SIG-M5 (cell line): ENCODE measurements around the gene BTBD7.
A peak's percentile ranks its signal among the peaks of the same experiment; 100 is the strongest.
"Not testable (repeated sequence)": the region's sequence is repeated elsewhere in the genome, so short reads cannot be mapped to it uniquely, and the experiment has no call there.

ENCODE experiments used
- DNase-seq: peaks from one replicate; lab custom pipeline; 2025; lab: John Stamatoyannopoulos, UW

BTBD7 gene, protein sequence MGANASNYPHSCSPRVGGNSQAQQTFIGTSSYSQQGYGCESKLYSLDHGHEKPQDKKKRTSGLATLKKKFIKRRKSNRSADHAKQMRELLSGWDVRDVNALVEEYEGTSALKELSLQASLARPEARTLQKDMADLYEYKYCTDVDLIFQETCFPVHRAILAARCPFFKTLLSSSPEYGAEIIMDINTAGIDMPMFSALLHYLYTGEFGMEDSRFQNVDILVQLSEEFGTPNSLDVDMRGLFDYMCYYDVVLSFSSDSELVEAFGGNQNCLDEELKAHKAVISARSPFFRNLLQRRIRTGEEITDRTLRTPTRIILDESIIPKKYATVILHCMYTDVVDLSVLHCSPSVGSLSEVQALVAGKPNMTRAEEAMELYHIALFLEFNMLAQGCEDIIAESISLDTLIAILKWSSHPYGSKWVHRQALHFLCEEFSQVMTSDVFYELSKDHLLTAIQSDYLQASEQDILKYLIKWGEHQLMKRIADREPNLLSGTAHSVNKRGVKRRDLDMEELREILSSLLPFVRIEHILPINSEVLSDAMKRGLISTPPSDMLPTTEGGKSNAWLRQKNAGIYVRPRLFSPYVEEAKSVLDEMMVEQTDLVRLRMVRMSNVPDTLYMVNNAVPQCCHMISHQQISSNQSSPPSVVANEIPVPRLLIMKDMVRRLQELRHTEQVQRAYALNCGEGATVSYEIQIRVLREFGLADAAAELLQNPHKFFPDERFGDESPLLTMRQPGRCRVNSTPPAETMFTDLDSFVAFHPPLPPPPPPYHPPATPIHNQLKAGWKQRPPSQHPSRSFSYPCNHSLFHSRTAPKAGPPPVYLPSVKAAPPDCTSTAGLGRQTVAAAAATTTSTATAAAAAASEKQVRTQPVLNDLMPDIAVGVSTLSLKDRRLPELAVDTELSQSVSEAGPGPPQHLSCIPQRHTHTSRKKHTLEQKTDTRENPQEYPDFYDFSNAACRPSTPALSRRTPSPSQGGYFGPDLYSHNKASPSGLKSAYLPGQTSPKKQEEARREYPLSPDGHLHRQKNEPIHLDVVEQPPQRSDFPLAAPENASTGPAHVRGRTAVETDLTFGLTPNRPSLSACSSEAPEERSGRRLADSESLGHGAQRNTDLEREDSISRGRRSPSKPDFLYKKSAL

DNA sequence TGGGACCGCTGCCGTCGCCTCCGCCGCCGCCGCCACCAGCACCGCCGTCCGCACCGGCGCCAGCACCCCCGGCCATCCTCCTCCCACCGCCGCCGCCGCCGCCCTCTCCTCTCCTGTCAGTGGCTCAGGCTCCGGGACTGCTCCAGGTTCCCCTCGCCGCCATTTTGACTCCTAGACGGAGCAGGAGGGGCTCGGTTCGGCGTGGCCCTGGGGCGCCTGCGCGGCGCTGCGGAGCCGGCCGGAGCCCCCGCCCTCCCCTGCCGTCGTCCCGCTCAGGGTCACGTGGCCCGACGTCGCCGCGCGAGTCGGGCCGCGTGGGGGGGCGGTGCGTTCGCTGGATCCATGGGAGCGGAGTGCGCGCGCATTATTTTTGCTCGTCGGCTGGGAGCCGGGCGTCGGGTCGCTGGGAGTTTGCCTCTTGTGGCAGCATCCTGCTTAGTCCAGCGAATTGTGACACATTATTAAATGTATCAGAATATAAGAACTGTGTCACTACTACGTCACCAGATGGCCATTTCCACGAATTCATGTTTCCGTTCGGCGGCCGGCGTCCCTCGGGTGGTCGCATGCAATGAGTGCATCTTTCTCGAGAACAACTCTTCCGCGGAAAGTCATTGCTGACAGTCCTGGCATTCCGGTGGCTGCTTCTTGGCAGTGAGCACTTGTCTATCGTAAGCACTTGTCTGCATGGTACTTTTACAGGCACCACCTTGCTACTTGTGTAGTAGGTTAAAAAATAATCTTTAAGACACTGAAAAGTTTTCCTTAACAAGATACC lies at the start of gene BTBD7:
TSS of gene BTBD7 (minus strand) at position 184 of the 778 bp plus-strand sequence. CDS start 36,985 bp downstream, outside the sequence.
- peak; percentile 81 for DNase-seq

- DNase-seq, result no peak
Observed at GRCh38 chr14:93381644-93382043, 48.8 kb upstream of the BTBD7 start.

DNA sequence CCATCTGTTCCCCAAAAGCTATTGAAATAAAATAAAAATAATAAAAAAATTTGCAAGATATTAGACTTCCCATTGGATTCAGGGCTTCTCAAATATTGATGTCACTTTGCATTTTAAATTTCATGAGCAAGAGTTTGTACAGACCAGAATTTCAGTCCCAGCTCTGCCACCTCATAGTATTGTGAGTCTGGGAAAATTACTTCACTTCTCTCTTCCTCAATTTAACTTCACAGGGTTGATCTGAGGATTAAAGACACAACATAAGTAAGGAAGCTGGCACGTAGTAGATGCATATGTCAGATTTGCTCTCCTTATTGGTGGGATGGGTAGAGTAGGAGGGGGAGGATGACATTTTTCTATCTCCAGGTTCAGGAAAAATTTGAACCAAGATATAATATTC lies 47.0 kb upstream of the BTBD7 start:
- no peak for DNase-seq

- peak; percentile 29 for DNase-seq
Observed at GRCh38 chr14:93375673-93376156, 42.9 kb upstream of the BTBD7 start.

- peak; percentile 45 for DNase-seq
Observed at GRCh38 chr14:93369713-93370266, 37.0 kb upstream of the BTBD7 start.

GRCh38 chr14:93368996-93369712 lies 36.3 kb upstream of the BTBD7 start:
- no peak for DNase-seq

GRCh38 chr14:93354873-93355272 lies 22.0 kb upstream of the BTBD7 start:
- not testable (repeated sequence) for DNase-seq

DNA sequence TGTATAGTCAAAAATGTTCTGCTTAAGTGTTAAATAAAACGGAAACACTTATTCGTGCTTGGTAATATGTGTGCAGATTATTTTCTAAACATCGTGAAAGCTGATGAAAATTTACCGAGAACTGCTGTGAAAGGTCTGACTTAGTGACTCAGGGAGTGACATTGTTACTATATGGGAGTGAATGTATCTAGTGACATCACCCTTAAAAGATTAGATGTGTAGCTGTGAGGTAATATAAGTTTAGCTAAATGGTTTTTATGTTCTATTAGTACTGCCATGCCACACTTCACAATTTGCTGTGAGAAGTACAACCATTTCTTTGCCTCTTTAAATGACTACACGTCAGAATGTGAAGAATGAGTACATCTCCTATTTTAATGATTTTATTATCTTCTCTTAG lies 15.5 kb upstream of the BTBD7 start:
- DNase-seq, result no peak

DNA sequence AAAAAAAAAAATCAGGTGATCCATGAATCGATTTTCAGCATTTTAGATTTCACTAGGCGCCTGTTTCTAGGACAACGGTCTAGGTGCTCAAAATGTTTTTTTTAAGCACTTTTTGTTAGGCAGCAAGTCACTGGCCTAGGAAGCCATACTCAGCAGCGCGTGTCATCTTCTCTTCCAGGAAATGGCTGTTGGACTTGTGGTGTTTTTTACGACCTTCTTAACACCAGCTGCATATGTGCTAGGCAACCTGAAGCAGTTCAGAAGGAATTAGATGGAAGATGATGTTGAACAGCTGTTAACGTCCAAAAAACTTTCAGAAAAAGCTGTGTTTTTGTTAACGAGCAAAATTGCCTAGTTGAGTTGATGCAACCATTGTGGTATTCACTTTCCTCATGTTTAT lies 15.0 kb upstream of the BTBD7 start:
- no peak for DNase-seq

GRCh38 chr14:93346926-93347721 lies 14.3 kb upstream of the BTBD7 start, which contains the start of gene COX8C:
Gene COX8C (plus strand): TSS chr14:93347182. CDS start chr14:93347269, 87 bp downstream.
- no peak for DNase-seq

DNA sequence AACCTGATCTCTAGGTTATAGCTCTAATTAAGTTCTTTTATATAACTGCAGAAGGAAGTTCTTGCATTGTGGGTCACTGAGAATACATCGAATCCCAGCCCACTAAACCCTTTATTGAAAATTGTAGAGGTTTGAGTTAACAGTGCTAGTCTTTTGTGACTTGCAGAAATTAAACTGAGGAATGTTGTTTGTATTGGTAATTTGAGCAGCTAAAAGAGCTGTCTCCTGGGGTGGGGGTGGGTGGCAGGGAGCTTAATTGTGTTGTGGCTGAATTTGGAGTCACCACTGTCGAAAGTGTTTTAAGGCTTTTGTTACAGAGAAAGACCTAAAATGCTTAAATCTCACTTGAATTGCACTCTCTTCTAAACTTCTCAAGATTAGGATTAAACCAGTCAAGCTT lies 11.0 kb upstream of the BTBD7 start:
- DNase-seq, result no peak

DNA sequence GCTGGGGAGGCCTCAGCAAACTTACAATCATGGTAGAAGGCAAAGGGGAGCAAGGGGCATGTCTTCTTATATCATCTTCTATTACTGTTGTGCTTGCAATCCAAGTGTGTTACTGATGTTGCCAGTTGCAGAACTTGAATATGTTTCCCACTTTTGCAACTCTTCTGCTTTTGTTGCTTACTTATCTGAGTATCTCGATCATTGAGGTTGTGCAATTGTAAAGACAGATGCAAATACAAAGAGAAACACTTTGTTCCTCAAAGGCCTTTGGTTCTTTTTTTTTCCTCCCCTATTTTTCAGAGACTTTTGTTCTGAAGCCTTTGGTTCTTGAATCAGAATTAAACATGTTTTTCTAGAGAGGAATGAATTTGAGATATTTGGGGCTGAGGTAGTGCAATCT lies 10.4 kb upstream of the BTBD7 start:
- DNase-seq, result peak; percentile 58

DNA sequence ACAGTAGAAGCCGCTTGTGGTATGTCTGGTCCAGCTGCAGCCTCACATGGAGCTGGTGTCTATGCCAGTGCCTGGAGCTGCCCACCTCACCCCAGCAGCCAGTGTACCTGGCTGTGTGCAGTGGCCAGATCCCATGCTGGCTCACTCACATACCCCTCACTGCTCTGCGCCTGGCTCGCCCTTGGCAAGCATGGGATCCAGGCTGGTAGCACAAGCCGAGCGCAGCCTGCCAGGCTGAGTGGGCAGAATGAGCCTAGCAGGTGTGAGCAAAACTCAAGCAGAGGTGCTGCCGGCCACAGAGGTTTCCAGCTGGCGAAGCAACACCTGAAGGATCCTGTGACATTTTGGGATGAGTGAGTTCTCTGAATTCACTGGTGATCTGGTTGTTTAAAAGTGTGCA lies 5.0 kb upstream of the BTBD7 start:
- DNase-seq, result no peak

DNA sequence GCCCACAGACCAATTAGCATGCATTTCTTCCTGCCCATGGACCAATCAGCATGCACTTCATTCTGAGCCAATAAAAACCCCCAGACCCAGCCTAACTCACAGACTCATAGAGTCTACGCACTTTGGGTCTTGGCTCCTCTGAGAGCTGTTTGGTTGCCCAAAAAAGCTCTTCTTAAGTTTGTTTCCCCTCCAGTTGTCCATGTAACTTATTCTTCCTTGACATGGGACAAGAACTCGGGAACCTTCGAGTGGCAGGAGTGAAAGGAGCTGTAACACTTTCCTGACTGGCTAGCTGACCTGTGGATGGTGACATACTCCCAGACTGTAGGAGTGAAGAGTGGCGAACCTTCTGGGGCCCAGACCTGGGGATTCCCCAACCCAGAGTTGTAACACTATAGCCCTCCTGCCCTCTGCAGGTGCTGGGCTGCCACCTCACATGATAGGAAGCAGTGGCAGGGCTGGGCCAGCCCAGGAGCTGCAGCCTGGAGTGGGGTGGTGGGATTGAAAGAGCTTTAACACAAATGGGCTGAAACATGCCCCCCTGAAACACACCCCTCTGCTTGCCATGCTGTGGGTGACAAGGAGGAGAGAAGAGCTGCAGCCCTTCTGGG lies 4.4 kb upstream of the BTBD7 start:
- DNase-seq, result no peak

DNA sequence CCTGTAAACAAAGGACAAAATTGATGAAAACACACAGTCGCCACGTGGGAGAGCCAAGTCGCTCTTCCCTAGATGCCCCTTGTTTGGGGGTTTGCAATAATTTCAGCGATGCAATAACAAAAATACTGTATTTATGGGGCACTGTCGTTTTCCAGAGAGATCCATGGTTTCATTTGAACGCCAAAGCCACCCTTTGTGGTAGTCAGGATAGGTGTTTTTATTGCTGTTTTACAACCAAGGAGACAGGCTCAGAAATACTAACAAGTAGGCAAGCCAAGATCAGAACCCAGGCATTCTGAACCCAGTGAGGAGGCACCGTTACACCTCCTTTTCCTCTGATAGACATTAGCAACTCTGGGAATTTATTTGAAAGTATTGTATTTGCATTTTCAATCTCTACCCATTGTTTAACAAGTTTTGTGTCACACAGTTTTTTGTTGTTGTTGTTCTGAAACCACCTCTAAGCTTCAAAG lies 831 bp upstream of the BTBD7 start:
- DNase-seq, result no peak

GRCh38 chr14:93332397-93332852 lies 411 bp downstream of the BTBD7 start:
- no peak for DNase-seq

DNA sequence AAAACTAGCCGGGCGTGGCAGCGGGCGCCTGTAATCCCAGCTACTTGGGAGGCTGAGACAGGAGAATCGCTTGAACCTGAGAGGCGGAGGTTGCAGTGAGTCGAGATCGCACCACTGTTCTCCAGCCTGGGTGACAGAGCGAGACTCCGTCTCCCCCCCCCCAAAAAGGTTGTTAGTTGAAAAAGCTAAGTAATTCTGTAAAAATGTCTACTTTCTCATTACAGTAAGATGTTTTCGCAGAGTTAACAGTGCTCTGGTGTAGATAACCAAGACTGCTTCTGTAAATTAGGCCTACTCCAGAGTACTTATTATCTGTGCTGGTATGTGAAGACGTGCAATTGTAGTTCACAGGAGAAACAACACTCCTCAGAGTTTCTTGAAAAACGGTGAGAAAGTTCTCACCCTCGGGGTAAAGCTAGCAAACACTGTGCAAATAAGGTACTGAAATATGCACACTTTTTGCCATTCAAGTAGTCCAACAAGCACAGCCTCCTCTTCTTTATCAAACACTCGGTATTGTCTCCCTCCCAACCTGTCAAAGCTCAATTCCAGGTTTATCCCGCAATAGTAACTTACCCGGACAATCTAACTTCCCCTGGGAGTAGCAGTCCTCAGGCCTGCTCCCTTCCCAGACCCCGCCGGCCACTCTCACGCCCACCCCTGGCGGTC lies 974 bp downstream of the BTBD7 start:
- DNase-seq, result no peak

- no peak for DNase-seq
Observed at GRCh38 chr14:93331002-93331727, 1.7 kb downstream of the BTBD7 start.
